ENCODE measurements around the gene SLC22A3.
"Not testable (repeated sequence)": the region's sequence is repeated elsewhere in the genome, so short reads cannot be mapped to it uniquely, and the experiment has no call there.

The SLC22A3 gene

DNA sequence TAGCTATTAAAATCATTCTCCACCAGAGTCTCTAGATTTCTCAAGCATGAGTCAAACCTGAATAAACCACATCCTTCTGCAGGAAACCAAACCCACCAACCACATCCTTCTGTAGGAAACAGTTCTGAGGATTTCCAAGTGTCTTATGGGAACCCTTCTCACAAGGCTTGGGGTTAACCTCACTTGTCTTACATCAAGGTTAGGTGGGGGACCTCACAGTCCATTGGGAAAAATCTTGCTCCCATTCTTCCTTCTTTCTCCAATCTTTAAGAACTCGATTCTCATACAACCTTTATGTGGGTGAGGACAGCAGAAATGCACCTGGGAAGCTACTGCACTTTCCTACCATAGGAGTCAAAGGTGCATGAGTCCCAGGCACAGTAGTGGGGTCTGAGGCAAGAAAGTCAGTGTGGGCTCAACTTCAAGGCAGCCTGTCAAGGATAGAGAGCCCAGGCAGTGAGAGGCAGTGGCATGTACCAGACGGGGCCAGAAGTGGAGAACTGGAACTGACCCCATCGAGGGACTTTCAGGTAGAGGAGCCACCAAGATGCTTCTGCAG is 114.5 kb downstream of the SLC22A3 start:
- no peaks in the 10 kb centered on the region for H3K36me3 ChIP-seq (ENCODE audit: control insufficient read depth, low read length)
- TF ChIP-seq, protein P1, sequence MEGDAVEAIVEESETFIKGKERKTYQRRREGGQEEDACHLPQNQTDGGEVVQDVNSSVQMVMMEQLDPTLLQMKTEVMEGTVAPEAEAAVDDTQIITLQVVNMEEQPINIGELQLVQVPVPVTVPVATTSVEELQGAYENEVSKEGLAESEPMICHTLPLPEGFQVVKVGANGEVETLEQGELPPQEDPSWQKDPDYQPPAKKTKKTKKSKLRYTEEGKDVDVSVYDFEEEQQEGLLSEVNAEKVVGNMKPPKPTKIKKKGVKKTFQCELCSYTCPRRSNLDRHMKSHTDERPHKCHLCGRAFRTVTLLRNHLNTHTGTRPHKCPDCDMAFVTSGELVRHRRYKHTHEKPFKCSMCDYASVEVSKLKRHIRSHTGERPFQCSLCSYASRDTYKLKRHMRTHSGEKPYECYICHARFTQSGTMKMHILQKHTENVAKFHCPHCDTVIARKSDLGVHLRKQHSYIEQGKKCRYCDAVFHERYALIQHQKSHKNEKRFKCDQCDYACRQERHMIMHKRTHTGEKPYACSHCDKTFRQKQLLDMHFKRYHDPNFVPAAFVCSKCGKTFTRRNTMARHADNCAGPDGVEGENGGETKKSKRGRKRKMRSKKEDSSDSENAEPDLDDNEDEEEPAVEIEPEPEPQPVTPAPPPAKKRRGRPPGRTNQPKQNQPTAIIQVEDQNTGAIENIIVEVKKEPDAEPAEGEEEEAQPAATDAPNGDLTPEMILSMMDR (IDR thresholded peaks at IDR 0.05; ENCODE audit: low read depth, low read length, poor library complexity, severe bottlenecking), result no peak
- no peak for TF ChIP-seq EZH2phosphoT487 (IDR thresholded peaks at IDR 0.05; ENCODE audit: borderline replicate concordance, low read length)
- no peak overlapping the region for H3K27ac ChIP-seq (ENCODE audit: low read depth, low read length)
- no peaks in the 10 kb centered on the region for H3K79me2 ChIP-seq (ENCODE audit: control insufficient read depth, low read length)
- H3K4me2 ChIP-seq (ENCODE audit: low read length), result no peak overlapping the region
- H4K20me1 ChIP-seq (ENCODE audit: control insufficient read depth, insufficient read depth, low read depth, low read length), result no peaks in the 10 kb centered on the region
- no peaks in the 10 kb centered on the region for H3K4me1 ChIP-seq (ENCODE audit: control insufficient read depth, low read length)
- H3K4me3 ChIP-seq (ENCODE audit: low read length), result no peak overlapping the region
- no peaks in the 10 kb centered on the region; the same call in 1 of the 2 replicates for H3K27me3 ChIP-seq (ENCODE audit: control insufficient read depth, low read length)
- H3F3A ChIP-seq (ENCODE audit: control insufficient read depth, insufficient read depth), result no peaks in the 10 kb centered on the region
- no peaks in the 10 kb centered on the region for H3K9me3 ChIP-seq (ENCODE audit: control insufficient read depth, insufficient read depth, low read length)
- H3K9me2 ChIP-seq (replicated peaks; ENCODE audit: control insufficient read depth, low read length), result no peaks in the 10 kb centered on the region

DNA sequence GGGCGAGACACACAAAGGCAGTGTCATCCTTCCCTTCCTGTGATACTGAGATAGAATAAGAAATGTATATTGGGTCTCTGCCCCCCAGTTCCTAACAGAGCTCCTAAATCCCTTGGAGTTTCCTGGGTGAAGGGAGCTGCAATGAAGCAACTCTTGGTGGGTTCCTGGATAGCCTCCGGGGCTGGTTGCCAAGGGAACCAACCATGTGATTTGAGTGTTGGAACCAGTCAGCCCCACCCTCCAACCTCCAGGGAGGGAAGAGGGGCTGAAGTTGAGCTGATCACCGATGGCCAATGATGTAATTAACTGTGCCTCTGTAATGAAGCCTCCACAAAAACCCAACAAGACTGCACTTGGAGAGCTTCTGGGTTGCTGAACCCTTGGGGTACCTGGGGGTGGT is 116.6 kb downstream of the SLC22A3 start:
- TF ChIP-seq EZH2phosphoT487 (IDR thresholded peaks at IDR 0.05; ENCODE audit: borderline replicate concordance, low read length), result no peak
- TF ChIP-seq, protein P1 (IDR thresholded peaks at IDR 0.05; ENCODE audit: low read depth, low read length, poor library complexity, severe bottlenecking), result no peak
- no peaks in the 10 kb centered on the region for H3K9me2 ChIP-seq (replicated peaks; ENCODE audit: control insufficient read depth, low read length)
- H3K36me3 ChIP-seq (ENCODE audit: control insufficient read depth, low read length), result no peaks in the 10 kb centered on the region
- H3K4me3 ChIP-seq (ENCODE audit: low read length), result no peak overlapping the region
- H3K4me1 ChIP-seq (ENCODE audit: control insufficient read depth, low read length), result no peaks in the 10 kb centered on the region
- no peaks in the 10 kb centered on the region for H3K79me2 ChIP-seq (ENCODE audit: control insufficient read depth, low read length)
- H3K9me3 ChIP-seq (ENCODE audit: control insufficient read depth, insufficient read depth, low read length), result no peaks in the 10 kb centered on the region
- no peak overlapping the region for H3K27ac ChIP-seq (ENCODE audit: low read depth, low read length)
- H3K4me2 ChIP-seq (ENCODE audit: low read length), result no peak overlapping the region
- no peaks in the 10 kb centered on the region for H4K20me1 ChIP-seq (ENCODE audit: control insufficient read depth, insufficient read depth, low read depth, low read length)
- H3K27me3 ChIP-seq (ENCODE audit: control insufficient read depth, low read length), result no peaks in the 10 kb centered on the region; the same call in 1 of the 2 replicates
- H3F3A ChIP-seq (ENCODE audit: control insufficient read depth, insufficient read depth), result no peaks in the 10 kb centered on the region

DNA sequence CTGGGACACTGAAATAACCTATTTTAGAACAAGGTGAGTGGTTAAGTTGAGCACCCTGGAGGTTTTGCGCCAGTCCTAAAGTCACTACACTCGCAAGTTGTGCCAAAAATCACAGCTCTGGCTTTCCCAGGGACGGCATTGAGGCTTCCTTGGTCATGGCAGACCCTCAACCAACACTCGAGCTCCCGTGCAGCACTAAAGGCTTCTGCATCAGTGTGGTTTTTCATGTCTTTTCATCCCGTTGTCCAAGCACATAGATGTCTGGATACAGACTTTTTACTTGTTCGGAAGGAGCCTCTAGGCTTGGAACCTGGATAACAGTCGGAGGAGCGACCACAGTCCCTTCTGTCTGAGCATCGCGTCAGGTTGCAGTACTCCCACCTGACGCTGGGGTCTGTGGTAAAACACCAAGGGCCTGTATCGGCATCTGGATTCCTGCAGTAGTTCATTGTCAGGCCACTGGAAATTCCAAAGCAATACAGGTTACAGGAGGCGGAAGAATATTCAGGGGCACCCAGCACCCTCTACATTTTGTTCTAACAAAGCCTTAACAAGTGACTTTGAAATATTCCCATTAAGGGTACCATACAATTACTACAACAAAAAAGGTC is 119.2 kb downstream of the SLC22A3 start:
- not testable (repeated sequence) for H3F3A ChIP-seq (ENCODE audit: control insufficient read depth, insufficient read depth); H4K20me1 ChIP-seq (ENCODE audit: control insufficient read depth, insufficient read depth, low read depth, low read length)

DNA sequence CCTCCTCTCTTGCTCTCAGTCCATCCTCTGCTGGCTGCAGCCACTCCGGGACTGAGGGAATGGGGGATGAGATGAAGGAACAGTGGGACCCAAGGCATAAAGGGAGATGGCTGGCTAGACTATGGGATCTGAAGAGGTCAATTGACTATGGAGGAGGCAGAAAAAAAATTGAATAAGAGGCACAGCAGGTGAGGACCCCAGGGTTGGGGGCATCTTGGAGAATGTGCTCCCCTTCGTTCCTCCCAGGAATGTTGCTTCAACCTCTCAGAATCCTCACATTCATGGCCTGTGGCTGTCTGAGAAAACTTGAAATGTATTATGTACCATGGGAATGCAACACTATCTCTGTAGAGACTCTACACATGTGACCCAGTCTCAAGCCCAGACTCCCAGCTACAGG is 121.0 kb downstream of the SLC22A3 start:
- no peak overlapping the region for H3K27ac ChIP-seq (ENCODE audit: low read depth, low read length)
- TF ChIP-seq, protein P1 (IDR thresholded peaks at IDR 0.05; ENCODE audit: low read depth, low read length, poor library complexity, severe bottlenecking), result no peak
- TF ChIP-seq EZH2phosphoT487 (IDR thresholded peaks at IDR 0.05; ENCODE audit: borderline replicate concordance, low read length), result no peak
- no peaks in the 10 kb centered on the region for H3K4me1 ChIP-seq (ENCODE audit: control insufficient read depth, low read length)
- no peak overlapping the region for H3K4me3 ChIP-seq (ENCODE audit: low read length)
- no peaks in the 10 kb centered on the region for H3K36me3 ChIP-seq (ENCODE audit: control insufficient read depth, low read length)
- no peaks in the 10 kb centered on the region for H3K79me2 ChIP-seq (ENCODE audit: control insufficient read depth, low read length)
- H3F3A ChIP-seq (ENCODE audit: control insufficient read depth, insufficient read depth), result no peaks in the 10 kb centered on the region
- no peaks in the 10 kb centered on the region for H4K20me1 ChIP-seq (ENCODE audit: control insufficient read depth, insufficient read depth, low read depth, low read length)
- no peaks in the 10 kb centered on the region for H3K9me2 ChIP-seq (replicated peaks; ENCODE audit: control insufficient read depth, low read length)
- no peak overlapping the region for H3K4me2 ChIP-seq (ENCODE audit: low read length)
- no peaks in the 10 kb centered on the region for H3K9me3 ChIP-seq (ENCODE audit: control insufficient read depth, insufficient read depth, low read length)
- no peaks in the 10 kb centered on the region for H3K27me3 ChIP-seq (ENCODE audit: control insufficient read depth, low read length)

More for the DNA sequence above, 119.2 kb downstream of the SLC22A3 start:
- not testable (repeated sequence) for H3K4me3 ChIP-seq (ENCODE audit: low read length); H3K79me2 ChIP-seq (ENCODE audit: control insufficient read depth, low read length); H3K9me3 ChIP-seq (ENCODE audit: control insufficient read depth, insufficient read depth, low read length); H3K27ac ChIP-seq (ENCODE audit: low read depth, low read length); H3K9me2 ChIP-seq (replicated peaks; ENCODE audit: control insufficient read depth, low read length); H3K4me2 ChIP-seq (ENCODE audit: low read length); H3K36me3 ChIP-seq (ENCODE audit: control insufficient read depth, low read length); H3K4me1 ChIP-seq (ENCODE audit: control insufficient read depth, low read length); H3K27me3 ChIP-seq (ENCODE audit: control insufficient read depth, low read length)

DNA sequence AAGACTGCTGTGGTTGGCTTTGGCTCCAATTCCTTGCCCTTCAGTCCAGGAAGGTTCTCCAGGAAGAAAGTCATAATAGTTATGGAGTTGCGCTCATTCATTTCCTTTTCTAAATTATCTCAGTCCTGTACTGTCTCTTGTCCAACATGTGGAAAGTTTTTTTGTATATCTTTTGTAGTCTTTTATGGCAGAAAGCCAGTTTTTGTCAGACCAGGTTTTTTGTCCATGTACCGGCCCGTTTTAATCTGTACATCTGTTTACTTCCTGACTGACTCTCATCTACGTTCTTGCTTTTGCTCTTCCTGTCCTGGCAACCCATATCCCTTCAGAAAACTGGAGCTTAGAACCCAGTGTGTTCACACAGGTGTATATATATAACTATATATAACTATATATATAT is 127.9 kb downstream of the SLC22A3 start:
- H3K9me3 ChIP-seq (ENCODE audit: control insufficient read depth, insufficient read depth, low read length); H3K9me2 ChIP-seq (replicated peaks; ENCODE audit: control insufficient read depth, low read length); H3K4me2 ChIP-seq (ENCODE audit: low read length); H3K79me2 ChIP-seq (ENCODE audit: control insufficient read depth, low read length); H3K27ac ChIP-seq (ENCODE audit: low read depth, low read length); H3K36me3 ChIP-seq (ENCODE audit: control insufficient read depth, low read length); H3F3A ChIP-seq (ENCODE audit: control insufficient read depth, insufficient read depth); H4K20me1 ChIP-seq (ENCODE audit: control insufficient read depth, insufficient read depth, low read depth, low read length); H3K4me1 ChIP-seq (ENCODE audit: control insufficient read depth, low read length); H3K27me3 ChIP-seq (ENCODE audit: control insufficient read depth, low read length); H3K4me3 ChIP-seq (ENCODE audit: low read length): not testable (repeated sequence)

DNA sequence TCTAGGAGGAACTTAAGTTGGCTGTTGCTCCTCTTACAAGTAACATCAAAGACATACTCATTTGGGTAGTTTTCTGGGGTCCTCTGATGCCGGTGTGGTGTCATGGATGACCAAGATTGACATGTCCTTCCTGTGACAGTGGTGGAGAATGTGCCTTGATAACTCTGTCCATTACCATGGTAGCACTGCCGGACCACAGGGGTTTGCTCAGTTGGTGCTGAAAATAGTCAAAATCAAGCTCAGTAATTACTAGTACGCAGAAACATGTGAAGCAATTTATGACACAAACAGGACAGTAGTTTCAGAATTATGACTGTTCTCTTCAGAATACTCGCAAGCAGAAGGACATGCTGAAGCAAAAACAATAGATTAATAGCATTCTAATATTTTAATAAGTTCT is 128.9 kb downstream of the SLC22A3 start:
- H3K4me3 ChIP-seq (ENCODE audit: low read length); H3K36me3 ChIP-seq (ENCODE audit: control insufficient read depth, low read length); H3K27me3 ChIP-seq (ENCODE audit: control insufficient read depth, low read length); H3K4me1 ChIP-seq (ENCODE audit: control insufficient read depth, low read length); H3K79me2 ChIP-seq (ENCODE audit: control insufficient read depth, low read length); H3K9me3 ChIP-seq (ENCODE audit: control insufficient read depth, insufficient read depth, low read length); H4K20me1 ChIP-seq (ENCODE audit: control insufficient read depth, insufficient read depth, low read depth, low read length); H3F3A ChIP-seq (ENCODE audit: control insufficient read depth, insufficient read depth); H3K9me2 ChIP-seq (replicated peaks; ENCODE audit: control insufficient read depth, low read length); H3K27ac ChIP-seq (ENCODE audit: low read depth, low read length); H3K4me2 ChIP-seq (ENCODE audit: low read length): not testable (repeated sequence)
